Measurements from ENCODE around the gene DTNBP1.

DTNBP1 gene

DNA sequence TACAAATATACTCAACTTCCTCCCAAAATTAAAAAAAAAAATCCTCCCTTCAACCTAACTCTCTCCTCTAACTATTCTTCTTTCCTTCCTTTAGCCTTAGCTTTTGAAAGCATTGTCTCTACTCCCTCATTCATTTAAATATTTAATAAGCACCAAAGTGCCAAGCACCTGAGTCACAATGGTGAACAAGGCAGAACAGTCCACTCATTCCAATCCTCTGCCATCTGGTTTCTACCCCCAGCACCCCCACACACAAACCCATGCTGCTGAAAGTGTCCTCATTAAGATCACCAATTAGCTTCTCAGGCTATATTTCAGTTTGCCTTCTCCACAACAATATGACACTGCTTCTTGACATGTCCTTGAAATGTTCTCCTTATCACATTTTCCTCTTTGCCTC lies 76.3 kb downstream of the DTNBP1 start:
- DNase-seq: no peak

DNA sequence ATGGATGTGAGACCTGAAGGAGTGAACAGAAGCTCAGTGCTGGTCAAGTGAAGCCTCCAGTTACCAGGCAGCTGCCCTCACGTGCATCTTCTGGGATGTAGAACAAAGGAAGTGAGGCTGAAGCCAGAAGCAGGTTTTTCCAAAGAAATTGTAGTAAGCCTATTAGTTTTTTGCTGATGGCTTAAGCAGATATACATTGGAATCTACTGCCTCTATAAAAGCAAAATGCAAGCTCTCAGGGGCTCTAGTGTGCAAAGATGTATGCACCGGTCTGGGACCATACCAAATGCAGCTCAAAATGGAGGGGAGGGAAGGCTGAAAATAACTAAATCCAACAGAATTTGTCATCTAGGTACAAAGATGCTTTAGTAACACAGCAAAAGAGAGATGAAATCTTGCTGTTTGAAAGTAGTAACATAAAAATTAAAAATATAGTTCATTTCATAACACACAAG lies 77.0 kb downstream of the DTNBP1 start:
- no peak for DNase-seq

DNA sequence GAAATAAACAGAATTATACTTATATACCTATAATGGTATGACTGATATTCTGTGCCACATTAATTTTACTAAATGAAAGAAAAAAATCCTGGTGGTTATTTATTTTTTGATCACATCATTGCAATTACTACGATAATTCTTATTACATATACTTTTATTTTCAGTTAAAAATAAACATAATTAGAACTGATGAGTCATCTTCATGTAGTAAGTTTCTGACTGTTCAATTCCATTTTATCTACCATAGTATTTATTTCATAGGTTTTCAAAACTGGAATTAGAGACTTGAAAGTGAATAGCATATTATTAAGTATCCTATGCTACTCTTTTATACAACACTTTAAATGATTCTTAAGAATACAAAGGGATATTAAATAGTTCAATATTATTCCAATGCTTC lies 80.3 kb downstream of the DTNBP1 start:
- DNase-seq: no peak

DNA sequence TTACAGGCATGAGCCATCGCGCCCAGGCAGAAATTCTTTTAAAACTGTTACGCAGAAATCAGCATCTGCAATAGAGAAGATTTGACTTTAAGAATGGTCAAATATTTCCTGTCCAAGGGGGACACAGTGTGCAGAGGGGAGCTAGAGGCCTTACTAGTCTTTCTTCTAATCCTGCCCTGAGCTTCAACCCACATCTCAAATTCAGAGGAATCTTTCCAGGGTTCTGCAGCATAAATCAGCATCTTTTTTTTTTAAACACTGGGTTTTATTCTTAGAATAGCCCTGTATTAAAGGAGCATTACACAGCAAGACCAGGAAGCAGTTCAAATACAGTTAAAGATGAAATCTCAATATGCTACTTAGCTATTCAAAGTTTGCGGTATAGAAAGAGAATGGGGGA lies 81.1 kb downstream of the DTNBP1 start:
- no peak for DNase-seq

GRCh38 chr6:15580326-15580725 lies 82.5 kb downstream of the DTNBP1 start:
- no peak for DNase-seq

GRCh38 chr6:15578716-15579391 lies 84.0 kb downstream of the DTNBP1 start:
- no peak for DNase-seq

DNA sequence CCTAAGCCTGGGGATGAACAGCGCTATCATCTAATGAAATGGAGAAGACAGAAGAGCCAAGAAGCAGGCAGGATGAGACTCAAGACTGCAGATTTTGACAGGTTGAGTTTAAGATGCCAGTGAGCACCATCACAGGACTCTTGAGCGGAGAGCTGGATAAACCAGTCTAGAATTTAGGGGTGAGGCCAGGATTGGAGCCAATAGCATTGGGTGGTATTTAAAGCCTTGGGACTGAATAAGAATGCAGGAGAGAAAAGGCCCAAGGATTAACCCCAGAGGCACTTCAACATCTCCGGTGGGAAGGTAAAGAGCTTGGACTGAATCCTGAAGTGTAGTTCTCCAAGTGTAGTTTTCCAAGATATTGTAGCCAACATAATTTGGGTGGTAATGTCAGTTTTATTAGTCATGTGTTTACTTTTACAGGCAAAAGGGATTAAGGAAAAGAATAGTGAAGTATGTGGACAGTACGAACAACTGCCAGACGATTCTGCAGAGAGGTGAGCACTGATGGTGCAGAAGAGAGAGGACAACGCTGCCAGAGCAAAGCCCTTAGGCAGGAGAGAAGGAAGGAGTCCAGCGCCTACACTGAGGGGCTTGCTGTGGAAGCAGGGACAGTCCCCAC lies 85.2 kb downstream of the DTNBP1 start:
- DNase-seq: no peak

GRCh38 chr6:15577106-15577505 lies 85.7 kb downstream of the DTNBP1 start:
- no peak for DNase-seq

- no peak for DNase-seq
Observed at GRCh38 chr6:15575357-15576033, 87.3 kb downstream of the DTNBP1 start.

DNA sequence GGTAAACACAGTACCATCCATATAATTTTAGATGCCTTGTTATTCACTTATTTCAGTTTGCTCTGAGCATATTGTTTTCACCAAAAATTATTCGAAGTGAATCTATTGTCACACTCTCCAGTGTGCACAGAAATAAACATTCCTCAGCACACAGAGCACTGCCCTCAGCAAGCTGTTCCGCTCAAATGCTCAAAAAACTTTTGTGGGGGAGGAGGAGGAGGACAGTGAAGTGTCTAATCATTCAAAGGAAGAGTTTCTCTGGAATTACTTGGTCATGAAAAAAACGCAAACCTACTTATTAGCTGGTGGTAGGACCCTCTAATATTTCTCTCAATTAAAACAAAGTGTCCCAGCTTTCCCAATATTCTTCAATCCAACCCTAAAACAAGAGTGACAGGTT lies 88.3 kb downstream of the DTNBP1 start:
- no peak for DNase-seq

DNA sequence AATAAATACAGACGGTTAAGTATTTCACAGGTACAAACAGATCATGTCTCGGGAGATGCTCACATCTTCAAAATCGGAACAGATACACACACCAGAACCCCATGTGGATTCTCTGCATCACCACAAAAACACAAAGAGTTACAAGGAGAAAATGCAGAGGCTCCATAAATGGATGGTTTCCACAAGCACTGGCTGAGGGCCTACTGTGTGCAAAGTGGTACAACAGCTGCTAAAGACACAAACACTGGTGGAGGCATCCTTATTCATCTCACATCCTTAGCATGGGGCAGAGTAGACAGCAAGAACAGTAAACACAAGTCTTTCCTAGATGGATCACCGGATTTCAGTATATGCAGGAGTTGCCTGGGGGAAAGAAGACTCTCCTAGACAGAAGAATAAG lies 88.8 kb downstream of the DTNBP1 start:
- DNase-seq: no peak

DNA sequence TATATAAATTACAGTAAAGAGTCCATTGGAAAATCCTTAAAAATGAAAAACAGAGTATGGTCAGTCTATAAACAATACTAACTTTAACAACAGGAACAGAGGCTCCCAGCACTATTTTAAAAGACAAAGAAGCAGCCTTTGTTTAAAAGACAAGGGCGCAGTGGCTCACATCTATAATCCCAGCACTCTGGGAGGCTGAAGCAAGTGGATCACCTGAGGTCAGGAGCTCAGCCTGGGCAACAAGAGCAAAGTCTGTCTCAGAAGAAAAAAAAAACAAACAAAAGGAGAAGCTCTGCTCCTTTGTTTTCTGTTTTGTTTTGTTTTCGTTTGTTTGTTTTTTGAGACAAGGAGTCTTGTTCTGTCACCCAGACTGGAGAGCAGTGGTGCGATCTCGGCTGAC lies 89.4 kb downstream of the DTNBP1 start:
- DNase-seq: no peak

DNA sequence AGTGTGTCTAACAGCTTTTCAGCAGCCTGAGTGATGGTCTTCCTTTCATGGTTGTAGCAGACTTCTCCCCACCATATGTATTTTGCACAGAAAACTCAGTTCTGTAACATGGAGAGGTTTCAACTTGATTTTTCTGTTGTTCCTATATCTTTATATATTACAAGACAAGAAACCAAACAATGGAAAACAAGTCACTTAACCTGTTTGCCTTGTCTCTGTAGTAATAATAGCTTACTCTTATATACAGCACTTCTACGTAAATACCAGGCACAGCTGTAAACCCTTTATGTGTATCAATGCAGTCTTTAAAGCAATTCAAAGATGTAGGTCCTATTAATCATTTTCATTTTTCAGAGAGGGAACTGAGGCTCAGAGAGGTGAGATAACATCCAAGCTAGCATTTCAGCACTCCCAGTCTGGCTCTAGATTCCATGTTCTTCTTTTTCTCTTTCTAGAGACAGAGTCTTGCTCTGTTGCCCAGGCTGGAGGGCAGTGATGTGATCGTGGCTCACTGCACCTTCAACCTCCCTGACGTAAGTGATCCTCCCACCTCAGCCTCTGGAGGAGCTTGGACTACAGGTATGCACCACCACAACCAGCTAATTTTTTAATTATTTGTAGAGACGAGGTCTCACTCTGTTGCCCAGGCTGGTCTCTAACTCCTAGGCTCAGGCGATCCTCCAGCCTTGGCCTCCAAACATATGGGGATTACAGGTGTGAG lies 90.4 kb downstream of the DTNBP1 start:
- no peak for DNase-seq

GRCh38 chr6:15570171-15570570 lies 92.7 kb downstream of the DTNBP1 start:
- DNase-seq: no peak

DNA sequence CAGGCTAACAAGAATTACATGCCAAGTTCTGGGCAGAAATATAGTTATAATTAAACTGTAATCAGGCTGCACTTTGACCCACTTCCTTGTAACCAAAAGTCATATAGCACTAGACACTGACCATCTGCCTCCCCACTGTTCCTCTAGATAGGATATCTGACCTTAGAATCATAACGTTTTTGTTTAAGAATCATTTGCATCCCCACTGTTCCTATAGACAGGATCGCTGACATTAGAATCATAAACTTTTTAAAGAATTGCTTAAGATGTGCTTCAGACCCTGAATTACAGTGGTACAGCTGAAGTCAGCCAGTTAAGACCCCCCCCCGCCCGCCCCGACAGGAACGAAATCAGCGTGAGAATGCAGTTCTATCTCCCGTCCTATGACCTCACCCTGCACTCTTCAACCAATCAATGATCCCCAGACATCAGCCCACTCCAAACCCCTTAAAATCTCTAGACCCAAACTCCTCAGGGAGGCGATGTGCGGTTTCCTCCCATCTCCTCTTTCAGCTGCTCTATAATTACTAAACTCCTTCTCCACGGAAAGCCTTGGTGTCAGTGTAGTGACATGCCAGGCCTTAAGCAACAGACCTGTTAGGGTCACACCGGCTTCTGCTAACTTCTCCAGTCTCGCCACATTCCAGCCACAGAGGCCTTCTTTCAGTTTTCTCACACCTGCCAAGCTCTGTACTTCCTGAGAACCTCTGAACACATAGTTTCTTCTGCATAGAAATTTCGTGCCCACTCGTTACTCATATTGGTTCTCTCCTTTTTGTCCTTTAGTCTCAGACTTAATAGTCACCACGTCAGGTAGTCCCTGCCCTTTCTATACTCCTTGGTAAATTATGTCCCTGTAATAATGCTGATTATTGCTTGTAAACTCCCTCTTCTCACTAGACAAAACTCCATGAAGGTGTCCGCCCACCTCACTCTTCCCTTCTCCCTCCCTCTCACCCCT lies 93.5 kb downstream of the DTNBP1 start:
- DNase-seq: no peak

- no peak for DNase-seq
Observed at GRCh38 chr6:15562977-15563376, 99.9 kb downstream of the DTNBP1 start.

DNA sequence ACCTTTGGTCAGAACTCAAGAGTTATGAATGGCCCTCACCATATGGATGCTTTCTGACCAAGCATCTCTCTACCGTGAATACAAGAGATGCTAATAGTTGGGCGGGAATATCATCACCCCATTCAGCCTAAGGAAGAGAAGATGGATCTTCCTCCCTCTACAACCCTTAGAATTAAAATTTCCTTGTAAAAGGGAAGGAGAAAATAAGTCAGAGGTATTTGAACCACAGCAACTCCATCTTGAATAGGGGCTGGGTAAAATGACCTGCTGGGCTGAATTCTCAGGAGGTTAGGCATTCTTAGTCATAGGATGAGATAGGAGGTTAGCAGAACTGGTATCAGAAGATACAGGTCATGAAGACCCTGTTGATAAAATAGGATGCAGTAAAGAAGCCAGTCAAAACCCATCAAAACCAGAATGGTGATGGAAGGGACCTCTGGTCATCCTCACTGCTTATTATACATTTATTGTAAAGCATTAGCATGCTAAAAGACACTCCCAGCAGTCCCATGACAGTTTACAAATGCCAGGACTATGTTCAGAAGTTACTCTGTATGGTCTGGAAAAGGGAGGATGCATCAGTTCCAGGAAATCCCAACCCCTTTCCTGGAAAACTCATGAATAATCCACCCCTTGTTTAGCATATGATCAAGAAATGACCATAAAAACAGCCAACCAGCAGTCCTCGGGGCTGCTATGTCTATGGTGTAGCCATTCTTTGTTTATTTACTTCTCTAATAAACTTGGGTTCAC lies 101.2 kb downstream of the DTNBP1 start:
- DNase-seq: no peak

DNA sequence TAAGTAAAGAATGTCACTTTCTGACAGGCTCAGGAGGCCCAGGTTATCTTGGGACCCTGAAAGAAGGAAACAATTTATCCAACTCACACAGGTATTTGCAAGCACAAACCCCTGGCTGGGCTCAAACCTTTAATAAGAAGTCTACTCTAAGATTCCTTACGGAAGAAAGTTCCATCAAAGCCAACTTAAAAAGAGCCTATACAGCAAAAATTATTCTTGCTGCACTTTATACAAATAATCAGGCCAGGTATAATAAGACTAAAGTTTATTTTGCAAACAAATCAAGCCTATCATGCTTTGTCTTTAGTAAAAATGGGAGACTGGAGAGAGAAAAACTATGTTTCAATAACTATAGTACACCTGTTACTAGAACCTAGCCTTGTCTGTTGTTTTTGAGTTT lies 102.1 kb downstream of the DTNBP1 start:
- DNase-seq: no peak

DNA sequence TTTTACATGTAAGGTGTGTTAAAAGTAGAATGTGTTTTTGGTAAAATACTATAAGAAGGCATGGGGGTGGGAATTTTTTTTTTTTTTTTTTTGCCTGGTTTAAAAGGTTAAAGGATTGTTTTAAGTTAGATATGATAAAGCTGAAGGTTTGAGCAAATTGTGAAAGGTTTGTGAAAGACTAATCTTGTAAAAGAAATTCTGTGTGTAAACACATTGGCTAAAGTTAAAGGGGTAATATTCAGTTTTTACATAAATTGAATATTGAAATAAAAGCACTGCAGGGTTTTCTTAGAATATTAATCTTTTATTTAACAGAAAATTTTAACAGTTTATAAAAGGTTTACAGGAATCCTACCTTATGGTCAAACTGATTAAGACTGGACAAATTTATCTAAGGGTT lies 105.7 kb downstream of the DTNBP1 start:
- no peak for DNase-seq

- no peak for DNase-seq
Observed at GRCh38 chr6:15556711-15557110, 106.1 kb downstream of the DTNBP1 start.

Measured in RPMI8226 (cell line).